AG09309 (cell line): ENCODE results near the gene CLDN24.

Experiments used
- DNase-seq: peaks from one replicate; pipeline ENCODE4 v3.0.0-alpha.2; 2010; ENCODE audit warnings: low read depth
- H3K4me3 ChIP-seq: 2 replicates; pipeline ENCODE4 v1.5.1; 2011; ENCODE audit warnings: mild to moderate bottlenecking, low read depth, low read length, moderate library complexity; ENCODE audit not compliant: control insufficient read depth
- CTCF ChIP-seq: IDR thresholded peaks from 2 replicates; pipeline ENCODE4 v1.5.1; 2011; ENCODE audit warnings: mild to moderate bottlenecking, low read depth, low read length, inconsistent platforms; ENCODE audit not compliant: insufficient read depth, control insufficient read depth; ENCODE audit errors: missing control alignments

Gene CLDN24

GRCh38 chr4:183322326-183322725 lies at the start of gene CLDN24:
TSS of gene CLDN24 (minus strand) at chr4:183322426. CDS start at chr4:183322426, 0 bp downstream.
- DNase-seq, result no peak
- no peak within 1 kb of the TSS for H3K4me3 ChIP-seq
- no peak for TF ChIP-seq CTCF

- TF ChIP-seq CTCF, result no peak
- DNase-seq, result no peak
- H3K4me3 ChIP-seq, result no peak overlapping the region
Measured at GRCh38 chr4:183370786-183371185, 48.6 kb upstream of the CLDN24 start.

- no peak overlapping the region for H3K4me3 ChIP-seq
- TF ChIP-seq CTCF, result no peak
- DNase-seq, result no peak
Measured at GRCh38 chr4:183369073-183369472, 46.8 kb upstream of the CLDN24 start.

GRCh38 chr4:183366206-183366835 lies 44.1 kb upstream of the CLDN24 start:
- no peak for TF ChIP-seq CTCF
- H3K4me3 ChIP-seq, result no peak overlapping the region
- DNase-seq, result no peak

- no peak for DNase-seq
- H3K4me3 ChIP-seq, result no peak overlapping the region
- no peak for TF ChIP-seq CTCF
Measured at GRCh38 chr4:183364025-183364424, 41.8 kb upstream of the CLDN24 start.

GRCh38 chr4:183362916-183363542 lies 40.8 kb upstream of the CLDN24 start:
- DNase-seq, result no peak
- TF ChIP-seq CTCF, result peak; percentile 37
- no peak overlapping the region for H3K4me3 ChIP-seq
